Breast epithelium (tissue), 3 donors: ENCODE data around the gene SAPCD2.

ENCODE experiments used
- POLR2A ChIP-seq: fragments of 450-650 bp; IDR thresholded peaks from one replicate; pipeline ENCODE4 v1.6.1; 2016; ENCODE audit warnings: antibody characterized with exemption, mild to moderate bottlenecking, moderate library complexity
- TF ChIP-seq, protein P1 (sequence below), 3 donors: fragments of 450-650 bp; IDR thresholded peaks; one replicate each; pipeline ENCODE4 v1.5.1; 2016 to 2017; ENCODE audit warnings: antibody characterized with exemption in 3 of 3, mild to moderate bottlenecking in 3 of 3, moderate library complexity in 3 of 3

DNA sequence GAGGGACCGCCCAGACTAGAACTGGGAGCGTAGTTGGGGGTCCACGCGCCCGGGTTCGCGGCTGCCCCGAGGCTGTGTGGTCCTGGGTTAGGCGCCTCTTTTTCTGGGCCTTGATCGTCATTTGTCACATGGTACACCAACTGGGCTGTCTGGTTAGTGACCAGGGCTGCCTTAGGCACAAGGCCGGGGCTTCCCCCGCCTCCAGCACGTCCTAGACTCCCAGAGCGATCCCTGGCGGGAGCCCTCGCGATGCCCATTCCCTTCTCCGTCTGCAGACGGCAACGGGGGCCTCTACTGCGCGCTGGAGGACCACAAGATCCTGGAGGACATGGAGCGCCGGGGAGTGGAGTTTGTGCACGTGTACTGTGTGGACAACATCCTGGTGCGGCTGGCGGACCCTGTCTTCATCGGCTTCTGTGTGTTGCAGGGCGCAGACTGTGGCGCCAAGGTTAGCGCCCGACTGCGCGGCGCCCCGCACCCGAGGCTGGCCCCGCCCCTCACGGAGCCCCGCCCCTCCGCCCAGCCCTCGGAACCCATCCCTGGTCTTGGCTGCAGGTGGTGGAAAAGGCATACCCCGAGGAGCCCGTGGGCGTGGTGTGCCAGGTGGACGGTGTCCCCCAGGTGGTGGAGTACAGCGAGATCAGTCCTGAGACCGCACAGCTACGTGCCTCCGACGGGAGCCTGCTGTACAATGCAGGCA lies 8.5 kb upstream of the SAPCD2 start:
- TF ChIP-seq, protein P1, sequence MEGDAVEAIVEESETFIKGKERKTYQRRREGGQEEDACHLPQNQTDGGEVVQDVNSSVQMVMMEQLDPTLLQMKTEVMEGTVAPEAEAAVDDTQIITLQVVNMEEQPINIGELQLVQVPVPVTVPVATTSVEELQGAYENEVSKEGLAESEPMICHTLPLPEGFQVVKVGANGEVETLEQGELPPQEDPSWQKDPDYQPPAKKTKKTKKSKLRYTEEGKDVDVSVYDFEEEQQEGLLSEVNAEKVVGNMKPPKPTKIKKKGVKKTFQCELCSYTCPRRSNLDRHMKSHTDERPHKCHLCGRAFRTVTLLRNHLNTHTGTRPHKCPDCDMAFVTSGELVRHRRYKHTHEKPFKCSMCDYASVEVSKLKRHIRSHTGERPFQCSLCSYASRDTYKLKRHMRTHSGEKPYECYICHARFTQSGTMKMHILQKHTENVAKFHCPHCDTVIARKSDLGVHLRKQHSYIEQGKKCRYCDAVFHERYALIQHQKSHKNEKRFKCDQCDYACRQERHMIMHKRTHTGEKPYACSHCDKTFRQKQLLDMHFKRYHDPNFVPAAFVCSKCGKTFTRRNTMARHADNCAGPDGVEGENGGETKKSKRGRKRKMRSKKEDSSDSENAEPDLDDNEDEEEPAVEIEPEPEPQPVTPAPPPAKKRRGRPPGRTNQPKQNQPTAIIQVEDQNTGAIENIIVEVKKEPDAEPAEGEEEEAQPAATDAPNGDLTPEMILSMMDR (IDR thresholded peaks at IDR 0.05): no peak
- no peak for TF ChIP-seq POLR2A
